GM12878 (cell line): ENCODE data around the gene MSMB. TPM values are rescaled to one million over a fixed set of nuclear protein-coding genes. Genes with fewer than 3 reads are reported as not detected.
A peak's percentile ranks its signal among the peaks of the same experiment; 100 is the strongest.

Source experiments
- CHD4 ChIP-seq: fragments of 200-600 bp; sonication (generic); IDR thresholded peaks from 2 replicates; pipeline ENCODE4 v1.6.1; 2016; ENCODE audit warnings: mild to moderate bottlenecking
- DPF2 ChIP-seq: fragments of 450-650 bp; IDR thresholded peaks from 2 replicates; pipeline ENCODE4 v1.6.1; 2017; ENCODE audit warnings: mild to moderate bottlenecking
- E2F4 ChIP-seq: IDR thresholded peaks from 2 replicates; pipeline ENCODE4 v1.6.1; 2012; ENCODE audit warnings: low read depth, low read length, improper control_type of control experiment
- ELK1 ChIP-seq: IDR thresholded peaks from 2 replicates; pipeline ENCODE4 v1.6.1; 2012; ENCODE audit warnings: low read depth, low read length, improper control_type of control experiment
- EZH2 ChIP-seq: IDR thresholded peaks from 2 replicates; pipeline ENCODE4 v1.6.1; 2012; ENCODE audit warnings: low read depth, mild to moderate bottlenecking, control low read depth, inconsistent platforms, low read length, borderline replicate concordance; ENCODE audit not compliant: control insufficient read depth
- GATAD2B ChIP-seq: fragments of 450-650 bp; conservative IDR thresholded peaks from 2 replicates; pipeline ENCODE4 v1.6.1; 2017; ENCODE audit warnings: low read depth, mild to moderate bottlenecking, moderate library complexity
- HCFC1 ChIP-seq: fragments of 150-350 bp; IDR thresholded peaks from 2 replicates; pipeline ENCODE4 v1.6.1; 2014; ENCODE audit warnings: low read length
- JUNB ChIP-seq: IDR thresholded peaks from 2 replicates; pipeline ENCODE4 v1.6.1; 2016; ENCODE audit warnings: antibody characterized with exemption, mild to moderate bottlenecking
- KAT2A ChIP-seq: conservative IDR thresholded peaks from 2 replicates; pipeline ENCODE4 v1.6.1; 2011; ENCODE audit warnings: low read depth, low read length; ENCODE audit not compliant: control insufficient read depth
- NR2C2 ChIP-seq: IDR thresholded peaks from 2 replicates; pipeline ENCODE4 v1.6.1; 2011; ENCODE audit warnings: borderline replicate concordance, low read depth; ENCODE audit not compliant: control insufficient read depth, insufficient read length
- RBBP5 ChIP-seq: fragments of 200-600 bp; sonication (generic); conservative IDR thresholded peaks from 2 replicates; pipeline ENCODE4 v1.6.1; 2016
- SKIL ChIP-seq: fragments of 450-650 bp; IDR thresholded peaks from 2 replicates; pipeline ENCODE4 v1.6.1; 2017; ENCODE audit warnings: mild to moderate bottlenecking, low read depth, inconsistent platforms; ENCODE audit not compliant: poor library complexity, severe bottlenecking
- SMC3 ChIP-seq: IDR thresholded peaks from 2 replicates; pipeline ENCODE4 v1.6.1; 2011; ENCODE audit warnings: low read length, improper control_type of control experiment, borderline replicate concordance
- STAT1 ChIP-seq: fragments of 450-650 bp; conservative IDR thresholded peaks from 2 replicates; pipeline ENCODE4 v1.6.1; 2014; ENCODE audit warnings: antibody characterized with exemption, mild to moderate bottlenecking
- TAF1 ChIP-seq: IDR thresholded peaks from 2 replicates; pipeline ENCODE4 v1.6.1; 2011; ENCODE audit warnings: mild to moderate bottlenecking, low read depth, low read length, borderline replicate concordance
- TCF7 ChIP-seq: IDR thresholded peaks from 2 replicates; pipeline ENCODE4 v1.6.1; 2014; ENCODE audit warnings: antibody characterized with exemption, borderline replicate concordance
- YBX1 ChIP-seq: fragments of 450-650 bp; IDR thresholded peaks from 2 replicates; pipeline ENCODE4 v1.6.1; 2016; ENCODE audit warnings: antibody characterized with exemption
- ZNF207 ChIP-seq: fragments of 450-650 bp; IDR thresholded peaks from 2 replicates; pipeline ENCODE4 v1.6.1; 2014; ENCODE audit warnings: antibody characterized with exemption, mild to moderate bottlenecking, borderline replicate concordance
- ZNF622 ChIP-seq: fragments of 450-650 bp; IDR thresholded peaks from 2 replicates; pipeline ENCODE4 v1.6.1; 2017; ENCODE audit warnings: mild to moderate bottlenecking, inconsistent platforms
- ZSCAN29 ChIP-seq: fragments of 450-650 bp; IDR thresholded peaks from 2 replicates; pipeline ENCODE4 v1.6.1; 2017; ENCODE audit warnings: mild to moderate bottlenecking, moderate library complexity
- polyA plus RNA-seq, 11 experiments: library from polyadenylated mRNA; depleted of rRNA in 4 of 11; unstranded in 6 of 11; stranded (reverse) in 5 of 11; fragments of >200 nt; fragmentation: Nextera tagmentation in 4 of 11; fragmentation: Illumina TruSeq in 1 of 11; extraction: Ambion mirVana in 4 of 11; extraction: Trizol in 1 of 11; gene quantifications; 1 replicate in 1 of 11; 2 replicates in 10 of 11; pipeline versions ENCODE4 v1.2.1 to v1.2.3, GENCODE V29; 2011 to 2016; ENCODE audit warnings: inconsistent platforms in 2 of 11, missing spikeins in 2 of 11, low read depth in 1 of 11
- total RNA-seq, 4 experiments: library from RNA; depleted of rRNA in 3 of 4; stranded (reverse); fragments of >200 nt in 3 of 4; fragmentation: Illumina TruSeq in 1 of 4; extraction: Trizol in 1 of 4; gene quantifications; 2 replicates each; pipeline versions ENCODE4 v1.2.1 to v1.2.3, GENCODE V29; 2013 to 2021
- TF ChIP-seq, protein P1 (sequence below): IDR thresholded peaks from 2 replicates; pipeline ENCODE4 v1.6.1; 2011; ENCODE audit warnings: borderline replicate concordance, low read depth, mild to moderate bottlenecking, moderate library complexity, mixed read lengths, low read length; ENCODE audit not compliant: insufficient read depth; ENCODE audit errors: extremely low read length
- TF ChIP-seq, protein P2 (sequence below): fragments of 450-650 bp; IDR thresholded peaks from 2 replicates; pipeline ENCODE4 v1.6.1; 2016; ENCODE audit warnings: mild to moderate bottlenecking
- TF ChIP-seq, protein P3 (sequence below): IDR thresholded peaks from 2 replicates; pipeline ENCODE4 v1.6.1; 2011; ENCODE audit warnings: low read depth, low read length, improper control_type of control experiment, borderline replicate concordance

The MSMB gene
- total and polyA plus RNA-seq, 10 of the 15 experiments (the other 5 are each of a cell fraction or from before 2014, with no cell fraction given), result not detected

DNA sequence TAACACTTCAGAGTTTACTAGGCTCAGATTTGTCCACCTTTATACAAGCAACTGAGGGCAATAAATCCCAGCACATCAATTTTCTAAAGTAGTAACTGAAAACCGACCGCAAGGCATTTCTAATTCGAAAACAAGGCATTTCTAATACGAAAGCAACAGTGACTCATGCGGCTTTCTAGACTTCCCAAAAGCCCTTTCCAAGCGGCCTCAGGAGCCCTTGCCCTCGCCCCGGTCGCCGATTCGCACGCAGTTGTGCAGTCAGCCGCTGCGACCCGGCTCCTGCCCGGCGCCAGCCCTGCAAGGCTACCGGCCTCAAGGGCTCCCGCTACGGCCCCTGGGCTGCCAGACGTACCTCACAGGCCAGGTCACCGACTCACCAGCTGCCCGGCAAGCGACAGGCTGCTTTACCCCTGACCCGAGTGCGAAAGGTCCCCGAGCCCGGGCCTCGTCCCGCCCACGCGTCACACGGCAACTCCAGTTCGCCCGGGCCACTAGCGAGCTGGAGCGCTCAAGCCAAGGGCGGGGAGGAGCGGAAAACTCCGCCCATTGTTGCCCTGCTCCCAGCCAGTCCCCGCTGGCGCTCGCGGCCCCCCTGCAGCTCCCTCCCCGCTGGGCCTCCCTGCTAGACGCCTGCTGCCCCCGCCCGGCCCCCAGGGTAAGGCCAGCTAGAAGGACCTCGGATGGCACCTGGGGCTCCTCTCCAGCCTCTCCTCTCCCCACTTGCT lies 22.9 kb downstream of the MSMB start (continued):
- TF ChIP-seq, protein P1, sequence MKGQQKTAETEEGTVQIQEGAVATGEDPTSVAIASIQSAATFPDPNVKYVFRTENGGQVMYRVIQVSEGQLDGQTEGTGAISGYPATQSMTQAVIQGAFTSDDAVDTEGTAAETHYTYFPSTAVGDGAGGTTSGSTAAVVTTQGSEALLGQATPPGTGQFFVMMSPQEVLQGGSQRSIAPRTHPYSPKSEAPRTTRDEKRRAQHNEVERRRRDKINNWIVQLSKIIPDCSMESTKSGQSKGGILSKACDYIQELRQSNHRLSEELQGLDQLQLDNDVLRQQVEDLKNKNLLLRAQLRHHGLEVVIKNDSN, result no peak
- no peak for TF ChIP-seq CHD4
- 0 out of 2 replicates have a peak, but pooled peaks have one; percentile 7 for TF ChIP-seq SMC3
- TF ChIP-seq, protein P2, sequence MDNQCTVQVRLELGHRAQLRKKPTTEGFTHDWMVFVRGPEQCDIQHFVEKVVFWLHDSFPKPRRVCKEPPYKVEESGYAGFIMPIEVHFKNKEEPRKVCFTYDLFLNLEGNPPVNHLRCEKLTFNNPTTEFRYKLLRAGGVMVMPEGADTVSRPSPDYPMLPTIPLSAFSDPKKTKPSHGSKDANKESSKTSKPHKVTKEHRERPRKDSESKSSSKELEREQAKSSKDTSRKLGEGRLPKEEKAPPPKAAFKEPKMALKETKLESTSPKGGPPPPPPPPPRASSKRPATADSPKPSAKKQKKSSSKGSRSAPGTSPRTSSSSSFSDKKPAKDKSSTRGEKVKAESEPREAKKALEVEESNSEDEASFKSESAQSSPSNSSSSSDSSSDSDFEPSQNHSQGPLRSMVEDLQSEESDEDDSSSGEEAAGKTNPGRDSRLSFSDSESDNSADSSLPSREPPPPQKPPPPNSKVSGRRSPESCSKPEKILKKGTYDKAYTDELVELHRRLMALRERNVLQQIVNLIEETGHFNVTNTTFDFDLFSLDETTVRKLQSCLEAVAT, result no peak
- TF ChIP-seq, protein P3, sequence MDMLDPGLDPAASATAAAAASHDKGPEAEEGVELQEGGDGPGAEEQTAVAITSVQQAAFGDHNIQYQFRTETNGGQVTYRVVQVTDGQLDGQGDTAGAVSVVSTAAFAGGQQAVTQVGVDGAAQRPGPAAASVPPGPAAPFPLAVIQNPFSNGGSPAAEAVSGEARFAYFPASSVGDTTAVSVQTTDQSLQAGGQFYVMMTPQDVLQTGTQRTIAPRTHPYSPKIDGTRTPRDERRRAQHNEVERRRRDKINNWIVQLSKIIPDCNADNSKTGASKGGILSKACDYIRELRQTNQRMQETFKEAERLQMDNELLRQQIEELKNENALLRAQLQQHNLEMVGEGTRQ, result no peak
- no peak for TF ChIP-seq ZNF207
- TF ChIP-seq TAF1, result no peak
- peak; percentile 61; the same call in 1 of the 2 replicates for TF ChIP-seq GATAD2B
- TF ChIP-seq ZNF622, result no peak
- no peak for TF ChIP-seq E2F4
- TF ChIP-seq NR2C2, result no peak
- no peak for TF ChIP-seq EZH2
- TF ChIP-seq STAT1, result no peak
- no peak for TF ChIP-seq TCF7
- TF ChIP-seq ELK1, result no peak
- TF ChIP-seq KAT2A, result no peak
- no peak for TF ChIP-seq ZSCAN29
- TF ChIP-seq SKIL, result no peak
- TF ChIP-seq YBX1, result no peak
- 0 out of 2 replicates have a peak, but pooled peaks have one; percentile 14 for TF ChIP-seq JUNB
- no peak for TF ChIP-seq RBBP5
- peak; percentile 90 for TF ChIP-seq DPF2
- no peak for TF ChIP-seq HCFC1
